Uterus (tissue), 2 donors: ENCODE results near the gene COL1A1.

ENCODE experiments used
- POLR2A ChIP-seq, 2 donors: fragments of 450-650 bp; IDR thresholded peaks; one replicate each; pipeline ENCODE4 v1.6.1; 2016; ENCODE audit warnings: antibody characterized with exemption in 2 of 2, mild to moderate bottlenecking in 1 of 2, moderate library complexity in 1 of 2
- TF ChIP-seq, protein P1 (sequence below), 4 experiments: fragments of 200-600 bp in 2 of 4; fragments of 450-650 bp in 2 of 4; sonication (generic) in 2 of 4; IDR thresholded peaks; one replicate each; pipeline ENCODE4 v1.5.1; 2016 to 2019; ENCODE audit warnings: antibody characterized with exemption in 4 of 4, mild to moderate bottlenecking in 2 of 4, moderate library complexity in 1 of 4

DNA sequence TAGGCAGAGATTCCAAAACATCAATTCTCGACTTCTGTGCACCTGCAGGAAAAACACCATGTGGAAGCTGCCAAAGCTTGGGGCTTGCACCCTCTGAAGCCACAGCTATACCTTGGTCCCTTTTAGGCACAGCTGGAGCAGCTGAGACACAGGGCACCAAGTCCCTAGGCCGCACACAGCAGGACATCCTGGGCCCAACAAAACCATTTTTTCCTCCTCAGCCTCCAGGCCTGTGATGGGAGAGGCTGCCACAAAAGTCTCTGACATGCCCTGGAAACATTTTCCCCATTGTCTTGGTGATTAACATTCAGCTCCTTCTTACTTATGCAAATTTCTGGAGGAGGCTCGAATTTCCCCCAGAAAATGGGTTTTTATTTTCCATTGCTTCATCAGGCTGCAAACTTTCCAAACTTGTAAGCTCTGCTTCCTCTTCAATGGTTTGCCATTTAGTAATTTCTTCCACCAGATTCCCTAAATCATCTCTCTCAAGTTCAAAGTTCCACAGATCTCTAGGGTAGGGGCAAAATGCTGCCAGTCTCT is 24.3 kb upstream of the COL1A1 start:
- TF ChIP-seq, protein P1, sequence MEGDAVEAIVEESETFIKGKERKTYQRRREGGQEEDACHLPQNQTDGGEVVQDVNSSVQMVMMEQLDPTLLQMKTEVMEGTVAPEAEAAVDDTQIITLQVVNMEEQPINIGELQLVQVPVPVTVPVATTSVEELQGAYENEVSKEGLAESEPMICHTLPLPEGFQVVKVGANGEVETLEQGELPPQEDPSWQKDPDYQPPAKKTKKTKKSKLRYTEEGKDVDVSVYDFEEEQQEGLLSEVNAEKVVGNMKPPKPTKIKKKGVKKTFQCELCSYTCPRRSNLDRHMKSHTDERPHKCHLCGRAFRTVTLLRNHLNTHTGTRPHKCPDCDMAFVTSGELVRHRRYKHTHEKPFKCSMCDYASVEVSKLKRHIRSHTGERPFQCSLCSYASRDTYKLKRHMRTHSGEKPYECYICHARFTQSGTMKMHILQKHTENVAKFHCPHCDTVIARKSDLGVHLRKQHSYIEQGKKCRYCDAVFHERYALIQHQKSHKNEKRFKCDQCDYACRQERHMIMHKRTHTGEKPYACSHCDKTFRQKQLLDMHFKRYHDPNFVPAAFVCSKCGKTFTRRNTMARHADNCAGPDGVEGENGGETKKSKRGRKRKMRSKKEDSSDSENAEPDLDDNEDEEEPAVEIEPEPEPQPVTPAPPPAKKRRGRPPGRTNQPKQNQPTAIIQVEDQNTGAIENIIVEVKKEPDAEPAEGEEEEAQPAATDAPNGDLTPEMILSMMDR (IDR thresholded peaks at IDR 0.05): no peak
- no peak for TF ChIP-seq POLR2A (IDR thresholded peaks at IDR 0.05)
